Inflammatory macrophage treated with lipopolysaccharide for 4 hours (primary cell): Measurements from ENCODE around the gene PAX3.

ENCODE experiments used
- DNase-seq: peaks from one replicate; pipeline ENCODE4 v3.0.0-alpha.2; 2020

The PAX3 gene

GRCh38 chr2:222295368-222296062 lies 3.3 kb downstream of the PAX3 start:
- peak; percentile 49 for DNase-seq

- no peak for DNase-seq
These were observed 3.8 kb downstream of the PAX3 start for GRCh38 chr2:222294996-222295367.

- no peak for DNase-seq
These were observed 4.9 kb downstream of the PAX3 start for GRCh38 chr2:222293660-222294630.

GRCh38 chr2:222292149-222293134 lies 6.4 kb downstream of the PAX3 start:
- DNase-seq: no peak

GRCh38 chr2:222291485-222291841 lies 7.3 kb downstream of the PAX3 start:
- DNase-seq: no peak

- no peak for DNase-seq
These were observed 7.9 kb downstream of the PAX3 start for GRCh38 chr2:222290736-222291484.

GRCh38 chr2:222290401-222290735 lies 8.4 kb downstream of the PAX3 start:
- DNase-seq: no peak

- DNase-seq: no peak
These were observed 9.3 kb downstream of the PAX3 start for GRCh38 chr2:222289278-222290160.

GRCh38 chr2:222288590-222289277 lies 10.1 kb downstream of the PAX3 start:
- no peak for DNase-seq

GRCh38 chr2:222287862-222288479 lies 10.8 kb downstream of the PAX3 start:
- DNase-seq: no peak

GRCh38 chr2:222284466-222284865 lies 14.3 kb downstream of the PAX3 start:
- no peak for DNase-seq

- no peak for DNase-seq
These were observed 15.2 kb downstream of the PAX3 start for GRCh38 chr2:222283634-222284033.

- DNase-seq: no peak
These were observed 17.3 kb downstream of the PAX3 start for GRCh38 chr2:222281506-222281905.

GRCh38 chr2:222280795-222281194 lies 18.0 kb downstream of the PAX3 start:
- no peak for DNase-seq

- no peak for DNase-seq
These were observed 26.3 kb downstream of the PAX3 start for GRCh38 chr2:222272446-222273015.

- DNase-seq: no peak
These were observed 26.9 kb downstream of the PAX3 start for GRCh38 chr2:222271854-222272253.

- no peak for DNase-seq
These were observed 28.4 kb downstream of the PAX3 start for GRCh38 chr2:222270396-222270795.

- no peak for DNase-seq
These were observed 29.7 kb downstream of the PAX3 start for GRCh38 chr2:222269132-222269531.

GRCh38 chr2:222268311-222268990 lies 30.3 kb downstream of the PAX3 start:
- no peak for DNase-seq
